VCaP (cell line): ENCODE results near the gene POT1.

Experiments used
- H3K27ac ChIP-seq: fragments of 450-650 bp; 2 replicates; pipeline ENCODE4 v1.5.1; 2017
- CTCF ChIP-seq: fragments of 450-650 bp; conservative IDR thresholded peaks from 2 replicates; pipeline ENCODE4 v1.5.1; 2017; ENCODE audit warnings: mild to moderate bottlenecking, moderate library complexity

Gene POT1

GRCh38 chr7:124780608-124781007 lies 149.0 kb downstream of the POT1 start:
- no peak for TF ChIP-seq CTCF
- H3K27ac ChIP-seq: no peak overlapping the region

GRCh38 chr7:124780056-124780455 lies 149.6 kb downstream of the POT1 start:
- TF ChIP-seq CTCF: no peak
- H3K27ac ChIP-seq: no peak overlapping the region

- no peak for TF ChIP-seq CTCF
- no peak overlapping the region for H3K27ac ChIP-seq
Observed at GRCh38 chr7:124779620-124780019, 150.0 kb downstream of the POT1 start.

- no peak for TF ChIP-seq CTCF
- no peak overlapping the region for H3K27ac ChIP-seq
Observed at GRCh38 chr7:124779194-124779593, 150.4 kb downstream of the POT1 start.

GRCh38 chr7:124777268-124777667 lies 152.4 kb downstream of the POT1 start:
- no peak overlapping the region for H3K27ac ChIP-seq
- no peak for TF ChIP-seq CTCF

GRCh38 chr7:124776153-124776552 lies 153.5 kb downstream of the POT1 start:
- TF ChIP-seq CTCF: no peak
- no peak overlapping the region for H3K27ac ChIP-seq

- TF ChIP-seq CTCF: no peak
Observed at GRCh38 chr7:124775422-124775821, 154.2 kb downstream of the POT1 start.

GRCh38 chr7:124773938-124774337 lies 155.7 kb downstream of the POT1 start:
- no peak for TF ChIP-seq CTCF

More at GRCh38 chr7:124775422-124775821, 154.2 kb downstream of the POT1 start:
- no peak overlapping the region for H3K27ac ChIP-seq

More at GRCh38 chr7:124773938-124774337, 155.7 kb downstream of the POT1 start:
- H3K27ac ChIP-seq: no peak overlapping the region
